ENCODE data around the gene TRAPPC12.

Gene TRAPPC12

GRCh38 chr2:3379647-3380534, at the start of gene TRAPPC12:
Gene TRAPPC12, plus strand, starts transcription at chr2:3379694. Its CDS starts 7,930 bp downstream, at chr2:3387624.
- TF ChIP-seq CTCF (IDR thresholded peaks at IDR 0.05) (peak; percentile 70), ZFX (IDR thresholded peaks at IDR 0.05; ENCODE audit: borderline replicate concordance) (no peak)
- peak within 1 kb of the TSS; percentile 89 for H3K27ac ChIP-seq

- TF ChIP-seq CTCF (IDR thresholded peaks at IDR 0.05) = no peak
- no peak for TF ChIP-seq ZFX (IDR thresholded peaks at IDR 0.05; ENCODE audit: borderline replicate concordance)
- H3K27ac ChIP-seq = no peak overlapping the region
These were observed 47.4 kb upstream of the TRAPPC12 start for GRCh38 chr2:3332133-3332532.

- H3K27ac ChIP-seq = no peak overlapping the region
- TF ChIP-seq CTCF (IDR thresholded peaks at IDR 0.05) = no peak
- no peak for TF ChIP-seq ZFX (IDR thresholded peaks at IDR 0.05; ENCODE audit: borderline replicate concordance)
These were observed 44.8 kb upstream of the TRAPPC12 start for GRCh38 chr2:3334392-3335345.

GRCh38 chr2:3336844-3337243, 42.6 kb upstream of the TRAPPC12 start:
- H3K27ac ChIP-seq = no peak overlapping the region
- TF ChIP-seq ZFX (IDR thresholded peaks at IDR 0.05; ENCODE audit: borderline replicate concordance) = no peak
- no peak for TF ChIP-seq CTCF (IDR thresholded peaks at IDR 0.05)

- TF ChIP-seq CTCF (IDR thresholded peaks at IDR 0.05) (no peak), ZFX (IDR thresholded peaks at IDR 0.05; ENCODE audit: borderline replicate concordance) (no peak)
These were observed 41.2 kb upstream of the TRAPPC12 start for GRCh38 chr2:3338340-3338739.

GRCh38 chr2:3340144-3340543, 39.4 kb upstream of the TRAPPC12 start:
- no peak for TF ChIP-seq ZFX (IDR thresholded peaks at IDR 0.05; ENCODE audit: borderline replicate concordance)
- TF ChIP-seq CTCF (IDR thresholded peaks at IDR 0.05) = no peak
- H3K27ac ChIP-seq = no peak overlapping the region

More at GRCh38 chr2:3338340-3338739, 41.2 kb upstream of the TRAPPC12 start:
- H3K27ac ChIP-seq = no peak overlapping the region

All from 22Rv1 (cell line).